ENCODE data around the gene PRAMEF8. TPM values are rescaled to one million over a fixed set of nuclear protein-coding genes. Genes with fewer than 3 reads are reported as not detected.
"Not testable (repeated sequence)": the region's sequence is repeated elsewhere in the genome, so short reads cannot be mapped to it uniquely, and the experiment has no call there.

The PRAMEF8 gene
- not detected in 2 replicates for total RNA-seq (2014; rRNA removed; shearing (Covaris generic))

DNA sequence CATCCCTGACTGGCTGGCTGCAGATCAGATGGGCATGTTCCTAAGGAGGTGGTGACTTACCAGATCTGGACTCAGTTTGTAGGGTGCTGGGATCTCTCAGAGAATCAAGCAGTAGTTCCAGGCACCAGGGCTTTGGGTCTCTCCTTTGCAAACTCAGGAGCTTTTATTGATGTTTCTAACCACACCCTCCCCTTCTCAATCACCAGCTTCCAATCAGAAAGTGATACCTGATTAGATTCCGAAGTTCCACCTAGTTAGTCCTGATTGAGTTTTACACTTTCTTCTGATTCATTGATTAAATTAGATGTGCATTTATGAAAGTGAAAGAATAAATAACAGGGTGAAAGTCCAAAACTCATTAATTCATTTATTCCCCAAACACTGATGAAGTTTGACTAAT is at the start of gene PRAMEF8:
TSS of gene PRAMEF8 (minus strand) at position 101 of the 400 bp plus-strand sequence. CDS start 1,046 bp downstream, outside the sequence.
- DNase-seq (ENCODE audit: low spot score): not testable (repeated sequence)

DNA sequence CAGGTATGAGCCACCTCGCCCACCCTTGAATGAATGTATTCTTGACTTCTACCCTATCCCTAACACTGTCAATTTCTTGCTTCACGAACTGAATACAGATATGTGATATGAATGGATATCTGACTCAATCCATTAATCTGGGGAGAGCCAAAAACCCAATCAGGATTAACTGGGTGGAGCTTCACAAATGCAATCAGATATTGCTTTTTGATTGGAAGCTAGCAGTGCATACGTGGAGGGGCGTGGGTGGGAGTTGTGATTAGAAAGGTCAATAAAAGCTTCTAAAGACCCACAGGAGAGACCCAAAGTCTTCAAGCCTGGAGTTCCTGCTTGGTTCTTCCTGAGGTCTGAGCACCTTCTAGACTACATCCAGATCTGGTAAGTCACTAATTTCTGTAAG is 30.3 kb upstream of the PRAMEF8 start, which contains the start of gene PRAMEF15:
TSS of gene PRAMEF15 (plus strand) at position 301 of the 400 bp plus-strand sequence. CDS start 2,827 bp downstream, outside the sequence.
- not testable (repeated sequence) for DNase-seq (ENCODE audit: low spot score)

- not testable (repeated sequence) for DNase-seq (ENCODE audit: low spot score)
Observed at GRCh38 chr1:13303239-13303638, 18.3 kb upstream of the PRAMEF8 start, which contains the start of gene PRAMEF33. PRAMEF33 (plus strand) TSS chr1:13303539; CDS start chr1:13305955, 2,416 bp downstream.

DNA sequence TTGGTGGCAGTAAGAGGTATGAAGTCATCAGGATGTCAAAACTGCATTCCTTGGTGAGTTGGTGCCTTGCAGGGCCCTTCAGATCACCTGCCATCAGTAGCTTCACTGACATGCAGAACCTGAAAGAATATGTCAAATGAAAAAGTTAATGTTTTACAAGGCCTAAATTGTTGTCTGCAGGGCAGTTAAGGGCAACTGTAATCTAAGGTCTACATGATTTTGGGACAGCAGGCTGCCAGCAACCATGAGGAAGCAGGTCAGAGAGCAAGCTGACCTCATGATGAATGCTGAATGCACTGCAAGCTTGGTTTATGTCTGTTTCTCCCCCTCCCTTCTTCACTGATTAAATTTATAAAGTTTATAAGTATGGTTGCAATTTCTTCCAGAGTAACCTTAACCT is 17.3 kb upstream of the PRAMEF8 start:
- DNase-seq (ENCODE audit: low spot score): not testable (repeated sequence)

DNA sequence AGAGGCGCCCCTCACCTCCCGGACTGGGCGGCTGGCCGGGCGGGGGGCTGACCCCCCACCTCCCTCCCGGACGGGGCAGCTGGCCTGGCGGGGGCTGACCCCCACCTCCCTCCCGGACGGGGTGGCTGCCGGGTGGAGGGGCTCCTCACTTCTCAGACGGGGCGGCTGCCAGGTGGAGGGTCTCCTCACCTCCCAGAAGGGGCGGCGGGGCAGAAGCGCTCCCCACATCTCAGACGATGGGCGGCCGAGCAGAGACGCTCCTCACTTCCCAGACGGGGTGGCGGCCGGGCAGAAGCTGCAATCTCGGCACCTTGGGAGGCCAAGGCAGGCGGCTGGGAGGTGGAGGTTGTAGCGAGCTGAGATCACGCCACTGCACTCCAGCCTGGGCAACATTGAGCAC is 13.8 kb upstream of the PRAMEF8 start:
- not testable (repeated sequence) for DNase-seq (ENCODE audit: low spot score)

GRCh38 chr1:13297216-13297931 is 12.4 kb upstream of the PRAMEF8 start:
- DNase-seq (ENCODE audit: low spot score): not testable (repeated sequence)

GRCh38 chr1:13289030-13289429 is 4.1 kb upstream of the PRAMEF8 start:
- DNase-seq (ENCODE audit: low spot score): not testable (repeated sequence)

DNA sequence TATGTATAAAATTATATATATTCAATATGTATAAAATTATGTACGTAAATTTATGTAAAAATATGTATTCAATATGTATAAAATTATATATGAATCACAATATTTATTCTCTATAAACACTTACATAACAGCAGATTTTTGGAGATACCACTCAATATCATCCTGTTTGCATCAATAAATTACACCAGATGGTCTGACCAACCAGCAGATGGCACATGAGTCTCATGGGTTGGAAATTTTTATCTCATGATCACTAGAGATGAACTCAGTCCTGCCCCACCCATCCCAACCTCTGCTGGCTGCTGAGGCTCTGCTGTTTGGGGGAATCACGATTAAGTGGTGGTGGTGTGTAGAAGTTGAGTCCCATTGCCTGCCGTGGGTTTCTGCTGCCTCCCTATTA is 5.3 kb downstream of the PRAMEF8 start:
- DNase-seq (ENCODE audit: low spot score): not testable (repeated sequence)

- not testable (repeated sequence) for DNase-seq (ENCODE audit: low spot score)
Observed at GRCh38 chr1:13277016-13277415, 7.9 kb downstream of the PRAMEF8 start.

DNA sequence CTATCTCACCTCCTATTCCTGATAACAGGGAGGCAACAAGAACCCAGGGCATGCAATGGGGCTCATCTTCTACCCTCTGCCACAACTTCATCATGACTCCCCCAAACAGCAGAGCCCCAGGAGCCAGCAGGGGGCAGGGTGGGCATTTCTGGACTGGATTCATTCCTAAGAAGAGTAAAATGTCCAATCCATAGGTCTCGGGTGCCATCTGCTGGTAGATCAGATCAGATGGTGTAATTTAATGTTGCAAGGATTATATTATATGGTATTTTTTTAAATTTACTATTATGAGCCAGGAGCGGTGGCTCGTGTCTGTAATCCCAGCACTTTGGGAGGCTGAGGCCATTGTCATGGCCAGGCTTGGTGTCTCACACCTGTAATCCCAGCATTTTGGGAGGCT is 19.8 kb downstream of the PRAMEF8 start:
- DNase-seq (ENCODE audit: low spot score): not testable (repeated sequence)

DNA sequence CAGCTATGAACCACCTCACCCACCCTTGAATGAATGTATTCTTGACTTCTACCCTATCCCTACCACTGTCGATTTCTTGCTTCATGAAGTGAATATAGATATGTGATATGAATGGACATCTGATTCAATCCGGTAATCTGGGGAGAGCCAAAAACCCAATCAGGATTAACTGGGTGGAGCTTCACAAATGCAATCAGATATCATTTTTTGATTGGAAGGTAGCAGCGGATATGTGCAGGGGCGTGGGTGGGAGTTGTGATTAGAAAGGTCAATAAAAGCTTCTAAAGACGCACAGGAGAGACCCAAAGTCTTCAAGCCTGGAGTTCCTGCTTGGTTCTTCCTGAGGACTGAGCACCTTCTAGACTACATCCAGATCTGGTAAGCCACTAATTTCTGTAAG is 31.0 kb downstream of the PRAMEF8 start, which contains the start of gene PRAMEF5:
TSS of gene PRAMEF5 (plus strand) at position 301 of the 400 bp plus-strand sequence. CDS start 5,071 bp downstream, outside the sequence.
- not testable (repeated sequence) for DNase-seq (ENCODE audit: low spot score)

GRCh38 chr1:13247122-13247521 is 37.8 kb downstream of the PRAMEF8 start:
- not testable (repeated sequence) for DNase-seq (ENCODE audit: low spot score)

- not testable (repeated sequence) for DNase-seq (ENCODE audit: low spot score)
Observed at GRCh38 chr1:13246554-13246871, 38.4 kb downstream of the PRAMEF8 start.

DNA sequence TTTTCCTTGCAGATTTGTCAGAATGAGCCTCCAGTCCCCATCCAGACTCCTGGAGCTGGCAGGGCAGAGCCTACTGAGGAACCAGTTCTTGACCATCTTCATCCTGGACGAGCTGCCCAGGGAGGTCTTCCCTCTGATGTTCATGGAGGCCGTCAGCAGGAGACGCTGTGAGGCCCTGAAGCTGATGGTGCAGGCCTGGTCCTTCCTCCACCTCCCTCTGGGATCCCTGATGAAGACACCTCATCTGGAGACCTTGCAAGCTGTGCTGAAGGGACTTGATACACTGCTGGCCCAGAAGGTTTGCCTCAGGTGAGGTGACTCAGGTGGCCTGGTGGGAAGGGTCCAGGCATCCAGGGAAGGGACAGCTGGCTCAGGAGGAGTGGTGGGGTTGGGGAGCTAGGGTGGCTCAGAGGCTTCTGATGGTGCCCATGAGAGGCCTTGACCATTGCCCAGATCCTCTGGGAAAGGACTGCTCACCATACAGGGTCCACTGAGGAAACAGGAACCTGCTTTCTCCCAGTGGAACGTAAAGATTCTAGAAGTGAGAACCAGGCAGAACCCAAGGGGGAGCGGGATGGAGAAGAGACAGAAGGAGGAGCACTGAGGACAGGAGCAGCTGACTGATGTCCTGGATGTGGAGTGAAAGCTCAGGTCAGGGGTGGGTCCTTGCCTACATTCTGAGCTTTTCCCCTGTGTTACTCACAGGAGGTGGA is 38.9 kb downstream of the PRAMEF8 start:
- DNase-seq (ENCODE audit: low spot score): not testable (repeated sequence)

DNA sequence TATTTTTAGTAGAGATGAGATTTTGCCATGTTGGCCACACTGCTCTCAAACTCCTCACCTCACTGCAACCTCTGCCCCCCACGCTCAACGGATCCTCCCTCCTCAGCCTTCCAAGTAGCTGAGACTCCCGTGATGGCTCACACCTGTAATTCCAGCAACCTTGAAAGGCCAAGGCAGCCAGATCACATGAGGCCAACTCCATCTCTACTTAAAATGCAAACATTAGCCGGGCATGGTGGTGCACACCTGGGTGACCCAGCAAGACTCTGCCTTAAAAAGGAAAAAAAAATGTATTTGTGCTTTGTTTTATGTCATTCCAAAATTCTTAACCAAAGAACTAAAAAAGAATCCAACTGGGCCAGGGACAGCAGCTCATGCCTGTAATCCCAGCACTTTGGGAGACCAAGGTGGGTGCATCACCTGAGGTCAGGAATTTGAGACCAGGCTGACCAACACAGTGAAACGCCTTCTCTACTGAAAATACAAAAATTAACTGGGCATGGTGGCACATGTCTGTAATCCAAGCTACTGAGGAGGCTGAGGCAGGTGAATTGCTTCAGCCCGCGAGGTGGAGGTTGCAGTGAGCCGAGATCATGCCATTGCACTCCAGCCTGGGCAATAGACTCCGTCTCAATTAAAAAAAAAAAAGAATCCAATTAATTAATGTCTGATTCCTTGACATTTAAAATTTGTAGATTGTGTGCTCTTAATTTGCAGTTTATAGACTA is 41.2 kb downstream of the PRAMEF8 start:
- DNase-seq (ENCODE audit: low spot score): not testable (repeated sequence)

DNA sequence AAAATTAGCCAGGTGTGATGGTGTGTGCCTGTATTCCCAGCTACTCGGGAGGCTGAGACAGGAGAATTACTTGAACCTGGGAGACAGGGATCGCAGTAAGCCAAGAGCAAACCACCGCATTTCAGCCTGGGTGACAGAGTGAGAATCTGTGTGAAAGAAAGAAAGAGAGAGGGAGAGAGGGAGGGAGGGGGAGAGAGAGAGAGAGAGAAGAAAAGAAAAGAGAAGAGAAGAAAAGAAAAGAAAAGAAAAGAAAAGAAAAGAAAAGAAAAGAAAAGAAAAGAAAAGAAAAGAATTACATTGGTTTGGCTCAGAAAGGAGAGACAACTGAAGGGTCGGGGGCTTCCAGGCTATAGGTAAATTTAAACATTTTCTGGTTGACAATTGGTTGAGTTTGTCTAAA is 45.3 kb downstream of the PRAMEF8 start:
- not testable (repeated sequence) for DNase-seq (ENCODE audit: low spot score)

GRCh38 chr1:13237572-13237971 is 47.4 kb downstream of the PRAMEF8 start:
- DNase-seq (ENCODE audit: low spot score): not testable (repeated sequence)

DNA sequence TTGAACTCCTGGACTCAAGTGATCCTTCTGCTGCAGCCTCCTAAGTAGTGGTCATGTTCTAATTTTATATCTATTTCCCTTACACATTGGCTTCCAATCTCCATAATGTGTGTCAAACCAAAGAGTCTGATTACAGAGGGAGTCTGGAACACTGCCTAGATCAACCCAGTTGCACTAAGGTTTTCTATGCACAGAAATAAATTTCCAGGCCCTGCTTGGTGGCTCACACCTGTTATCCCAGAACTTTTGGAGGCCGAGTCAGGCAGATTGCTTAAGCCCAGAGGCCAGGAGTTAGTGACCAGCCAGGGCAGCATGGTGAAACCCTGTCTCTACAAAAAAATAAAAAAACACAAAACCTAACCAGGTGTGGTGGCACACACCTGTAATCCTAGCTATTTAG is 50.9 kb downstream of the PRAMEF8 start:
- DNase-seq (ENCODE audit: low spot score): not testable (repeated sequence)

GRCh38 chr1:13232056-13232455 is 52.9 kb downstream of the PRAMEF8 start:
- not testable (repeated sequence) for DNase-seq (ENCODE audit: low spot score)
